GM19193 (cell line): ENCODE data around the gene SPG7.

Experiments
- POLR2A ChIP-seq: IDR thresholded peaks from 4 replicates; pipeline ENCODE4 v1.6.1; 2011; ENCODE audit not compliant: insufficient read depth, insufficient read length; ENCODE audit errors: extremely low read depth

SPG7 gene

DNA sequence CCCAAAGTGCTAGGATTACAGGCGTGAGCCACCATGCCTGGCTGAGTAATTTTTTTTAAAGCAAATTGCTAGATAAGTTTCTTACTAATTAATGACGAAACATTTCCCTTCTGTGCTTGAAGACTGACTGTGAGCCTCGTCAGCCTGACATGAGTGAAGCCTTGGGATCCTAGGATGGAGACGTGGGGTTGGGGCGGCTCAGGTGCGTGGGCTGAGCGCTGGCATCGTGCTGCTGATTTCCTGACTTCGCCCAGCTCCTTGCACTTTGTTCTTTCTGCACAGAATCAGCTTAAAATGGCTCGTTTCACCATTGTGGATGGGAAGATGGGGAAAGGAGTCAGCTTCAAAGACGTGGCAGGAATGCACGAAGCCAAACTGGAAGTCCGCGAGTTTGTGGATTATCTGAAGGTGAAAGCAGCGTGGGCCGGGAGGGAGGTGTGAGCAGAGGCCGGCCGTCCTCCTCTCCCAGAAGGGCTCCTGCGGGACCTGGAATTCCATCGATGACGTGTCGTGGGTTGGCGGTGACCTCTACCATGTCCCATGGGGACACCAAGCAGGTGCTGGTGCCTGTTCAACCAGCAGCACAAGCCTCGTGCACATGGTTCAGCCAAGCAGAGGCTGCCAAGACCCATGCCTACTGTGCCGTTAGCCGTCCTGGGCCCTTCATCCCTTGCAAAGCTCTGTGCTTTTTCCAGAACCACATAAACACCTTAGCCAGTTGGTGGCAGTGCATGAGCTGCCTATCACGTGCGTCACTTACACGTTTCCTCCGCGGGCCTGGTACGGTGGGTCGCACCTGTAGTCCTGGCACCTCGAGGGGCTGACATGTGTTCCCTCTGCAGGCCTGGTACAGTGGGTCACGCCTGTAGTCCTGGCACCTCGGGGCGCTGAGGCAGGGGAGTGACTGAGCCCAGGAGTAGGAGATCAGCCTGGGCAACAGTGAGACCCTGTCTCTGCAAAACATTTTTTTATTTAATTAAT is 22.5 kb downstream of the SPG7 start:
- no peak for TF ChIP-seq POLR2A

DNA sequence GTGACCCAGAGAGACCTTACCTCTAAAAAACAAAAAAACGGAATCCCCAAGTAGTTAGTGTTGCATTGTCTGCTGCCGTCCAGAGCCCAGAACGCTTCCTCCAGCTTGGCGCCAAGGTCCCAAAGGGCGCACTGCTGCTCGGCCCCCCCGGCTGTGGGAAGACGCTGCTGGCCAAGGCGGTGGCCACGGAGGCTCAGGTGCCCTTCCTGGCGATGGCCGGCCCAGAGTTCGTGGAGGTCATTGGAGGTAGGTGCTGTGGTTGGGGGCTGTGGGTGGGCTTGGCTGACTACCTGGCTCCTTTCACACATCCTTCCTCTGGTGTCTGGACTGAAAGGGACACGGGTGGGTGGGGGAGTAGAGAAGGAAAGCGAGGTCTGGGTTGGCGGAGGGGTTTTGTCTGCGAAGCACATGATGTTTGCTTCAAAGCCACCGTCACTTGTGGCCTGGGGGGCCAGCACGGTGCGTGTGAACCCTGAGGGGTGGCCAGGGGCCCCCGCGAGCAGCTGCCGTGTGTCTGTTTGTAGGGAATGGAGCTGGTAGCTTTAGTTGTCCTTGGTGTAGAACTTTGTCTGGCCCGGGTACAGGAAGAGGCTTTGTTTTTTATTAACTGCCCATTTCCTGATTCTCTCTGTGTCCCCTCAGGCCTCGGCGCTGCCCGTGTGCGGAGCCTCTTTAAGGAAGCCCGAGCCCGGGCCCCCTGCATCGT is 23.8 kb downstream of the SPG7 start:
- no peak for TF ChIP-seq POLR2A

DNA sequence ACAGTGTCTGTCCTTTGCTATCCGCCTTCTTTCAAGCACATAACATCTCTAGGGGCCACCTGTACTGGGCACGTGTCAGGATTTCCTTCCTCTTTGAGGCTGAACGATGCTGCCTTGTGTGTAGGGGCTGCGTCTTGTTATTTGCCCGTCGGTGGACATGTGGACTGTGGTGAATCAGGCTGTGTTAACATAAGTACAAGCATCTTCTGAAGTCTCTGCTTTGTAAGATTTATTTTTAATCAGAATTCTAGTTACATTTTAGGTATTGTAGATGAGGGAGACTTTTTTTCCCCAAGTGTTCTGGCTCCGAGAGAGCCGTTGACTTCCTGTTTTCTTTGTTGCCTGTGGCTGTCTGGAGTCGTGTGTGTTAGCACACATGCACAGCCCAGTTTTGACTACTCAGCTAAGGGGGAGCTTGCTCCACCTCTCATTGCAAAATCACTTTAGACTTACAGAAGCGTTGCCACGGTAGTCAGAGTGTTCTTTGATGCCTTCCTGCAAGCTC is 26.1 kb downstream of the SPG7 start:
- TF ChIP-seq POLR2A: no peak

DNA sequence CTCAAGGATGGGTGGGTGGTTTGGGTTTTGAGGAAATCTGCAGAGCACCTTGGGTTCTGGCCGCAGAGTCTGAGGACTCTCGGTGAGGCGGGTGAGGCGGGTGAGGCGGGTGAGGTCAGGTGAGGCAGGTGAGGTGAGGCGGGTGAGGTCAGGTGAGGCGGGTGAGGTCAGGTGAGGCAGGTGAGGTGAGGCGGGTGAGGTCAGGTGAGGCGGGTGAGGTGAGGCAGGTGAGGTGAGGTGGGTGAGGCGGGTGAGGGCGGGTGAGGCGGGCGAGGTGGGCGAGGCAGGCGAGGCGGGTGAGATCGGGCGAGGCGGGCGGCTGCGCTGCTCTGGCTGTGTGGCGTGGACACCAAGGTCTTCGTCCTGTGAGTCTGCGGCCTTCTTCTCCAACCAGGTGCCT is 28.2 kb downstream of the SPG7 start:
- no peak for TF ChIP-seq POLR2A

DNA sequence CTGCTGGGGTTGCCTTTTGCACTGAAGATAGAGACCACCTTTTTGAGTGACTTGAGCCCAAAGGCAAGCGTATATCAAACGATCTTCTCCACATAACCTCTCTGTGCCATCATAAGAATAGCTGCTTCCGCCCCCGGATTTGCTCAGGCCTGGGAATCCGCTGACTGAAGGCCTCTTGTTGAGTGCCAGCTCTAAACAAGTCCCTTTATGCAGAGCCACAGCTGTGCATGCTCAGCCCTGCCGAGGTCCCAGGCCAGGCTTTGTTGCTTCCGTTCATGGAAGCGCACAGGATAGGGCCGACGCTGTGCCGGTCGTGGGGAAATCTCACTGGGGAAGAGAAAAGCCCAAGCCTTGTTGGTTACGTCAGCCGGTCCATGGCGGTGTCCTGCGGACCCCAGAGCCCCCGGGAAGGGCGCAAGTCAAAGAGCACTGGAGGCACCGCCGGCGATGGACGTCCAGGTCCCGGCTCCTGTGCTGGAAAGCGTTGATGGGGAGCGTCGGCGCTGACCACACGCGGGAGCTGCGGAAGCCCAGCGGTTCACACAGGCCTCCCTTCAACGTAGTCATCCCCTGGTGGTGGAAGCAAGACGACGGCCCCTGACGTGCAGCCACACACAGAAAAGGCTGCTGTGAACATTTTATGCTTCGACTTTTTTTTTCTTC is 28.8 kb downstream of the SPG7 start:
- no peak for TF ChIP-seq POLR2A

DNA sequence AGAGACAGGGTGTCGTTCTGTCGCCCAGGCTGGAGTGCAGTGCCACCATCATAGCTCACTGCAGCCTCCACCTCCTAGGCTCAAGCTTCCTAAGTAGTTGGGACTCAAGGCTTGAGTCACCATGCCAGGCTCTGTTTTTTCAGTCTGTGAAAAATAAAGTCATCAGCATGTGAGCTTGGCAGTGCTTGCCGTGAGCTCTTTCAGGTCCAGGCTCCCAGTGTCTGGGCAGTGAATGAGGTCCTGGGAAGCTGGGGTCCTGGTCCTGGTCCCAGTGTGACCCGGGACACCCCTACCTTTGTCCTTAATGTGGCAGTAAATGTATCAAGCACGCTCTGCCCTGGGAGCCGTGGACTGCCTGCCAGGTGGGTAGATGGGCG is 29.3 kb downstream of the SPG7 start:
- TF ChIP-seq POLR2A: no peak

DNA sequence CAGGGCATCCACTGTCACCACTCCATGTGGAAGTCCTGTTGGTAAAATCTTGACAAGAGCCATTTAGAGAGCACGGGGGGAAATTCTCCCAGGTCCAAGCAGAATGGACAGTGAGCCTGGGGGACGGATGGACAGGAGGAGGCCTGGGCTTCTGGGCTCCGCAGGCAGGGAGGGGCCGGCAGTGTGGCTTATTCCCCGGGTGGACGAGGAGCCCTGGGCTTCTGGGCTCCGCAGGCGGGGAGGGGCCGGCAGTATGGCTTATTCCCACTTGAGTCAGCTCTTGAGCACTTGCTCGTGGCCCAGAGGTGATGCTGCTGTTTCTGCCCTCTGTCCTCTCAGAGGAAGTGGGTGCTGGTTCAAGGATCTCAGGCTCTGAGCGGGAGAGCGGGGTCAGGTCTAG is 30.1 kb downstream of the SPG7 start:
- no peak for TF ChIP-seq POLR2A

DNA sequence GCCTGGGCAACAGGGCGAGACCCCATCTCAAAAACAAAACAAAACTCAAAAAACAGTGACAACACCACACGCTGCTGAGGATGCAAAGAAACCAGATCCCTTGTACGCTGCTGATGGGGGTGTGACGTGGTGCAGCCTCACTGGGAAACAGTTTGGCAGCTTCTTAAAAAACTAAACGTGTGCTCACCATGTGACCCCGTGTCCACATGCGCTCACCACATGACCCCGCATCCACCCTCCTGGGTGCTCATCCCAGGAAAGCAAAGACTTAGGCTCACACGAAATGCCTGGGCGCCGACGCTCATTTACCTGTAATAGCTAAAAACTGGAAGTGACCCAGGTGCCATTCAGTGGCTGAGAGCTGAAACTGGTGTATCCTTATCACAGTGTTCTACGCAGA is 32.4 kb downstream of the SPG7 start:
- no peak for TF ChIP-seq POLR2A

DNA sequence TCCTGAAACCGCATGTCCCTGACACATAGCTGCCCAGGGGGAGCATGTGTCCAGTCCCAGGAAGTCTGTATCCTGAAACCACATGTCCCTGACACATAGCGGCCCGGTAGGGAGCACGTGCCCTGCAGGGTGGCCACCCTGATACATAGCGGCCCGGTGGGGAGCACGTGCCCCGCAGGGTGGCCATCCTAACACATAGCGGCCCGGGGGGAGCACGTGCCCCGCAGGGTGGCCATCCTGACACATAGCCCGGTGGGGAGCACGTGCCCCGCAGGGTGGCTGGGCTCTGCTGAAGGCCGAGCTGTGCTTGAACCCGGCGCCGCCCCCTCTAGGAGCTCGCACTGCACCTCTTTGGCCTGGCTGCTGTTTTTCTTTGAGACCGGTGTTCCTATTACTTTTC is 33.6 kb downstream of the SPG7 start:
- no peak for TF ChIP-seq POLR2A

DNA sequence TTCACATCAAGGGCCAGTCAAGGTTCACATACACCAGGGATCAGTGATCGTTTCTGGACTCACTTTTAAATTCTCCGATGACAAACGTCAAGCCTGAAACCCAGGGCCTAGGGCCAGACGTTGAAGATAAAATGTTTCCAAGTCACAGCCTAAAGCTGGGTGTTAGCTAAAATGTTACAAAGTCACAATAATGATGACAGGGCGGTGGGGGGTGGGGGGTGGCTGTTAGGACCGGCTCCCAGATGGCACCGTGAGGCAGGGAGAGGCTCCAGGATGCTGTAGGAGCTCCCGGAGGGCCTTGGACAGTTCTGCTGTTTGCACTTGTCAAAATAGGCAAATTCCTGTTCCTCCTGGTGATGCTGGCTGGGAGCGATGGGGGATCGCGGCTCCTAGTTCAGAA is 35.9 kb downstream of the SPG7 start:
- no peak for TF ChIP-seq POLR2A

DNA sequence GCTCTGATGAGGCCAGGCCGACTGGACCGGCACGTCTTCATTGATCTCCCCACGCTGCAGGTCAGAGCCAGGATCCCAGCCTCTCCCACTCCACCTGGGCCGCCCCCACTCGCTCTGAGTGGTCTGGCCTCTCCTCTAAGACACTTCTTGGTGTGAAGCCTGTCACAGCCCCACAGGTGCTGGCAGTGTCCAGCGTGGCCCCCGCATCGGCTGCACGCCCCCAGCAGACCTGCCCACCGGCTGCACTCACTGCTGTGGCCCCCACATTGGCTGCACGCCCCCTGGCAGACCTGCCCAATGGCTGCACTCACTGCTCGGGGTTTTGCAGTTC is 36.5 kb downstream of the SPG7 start:
- no peak for TF ChIP-seq POLR2A

DNA sequence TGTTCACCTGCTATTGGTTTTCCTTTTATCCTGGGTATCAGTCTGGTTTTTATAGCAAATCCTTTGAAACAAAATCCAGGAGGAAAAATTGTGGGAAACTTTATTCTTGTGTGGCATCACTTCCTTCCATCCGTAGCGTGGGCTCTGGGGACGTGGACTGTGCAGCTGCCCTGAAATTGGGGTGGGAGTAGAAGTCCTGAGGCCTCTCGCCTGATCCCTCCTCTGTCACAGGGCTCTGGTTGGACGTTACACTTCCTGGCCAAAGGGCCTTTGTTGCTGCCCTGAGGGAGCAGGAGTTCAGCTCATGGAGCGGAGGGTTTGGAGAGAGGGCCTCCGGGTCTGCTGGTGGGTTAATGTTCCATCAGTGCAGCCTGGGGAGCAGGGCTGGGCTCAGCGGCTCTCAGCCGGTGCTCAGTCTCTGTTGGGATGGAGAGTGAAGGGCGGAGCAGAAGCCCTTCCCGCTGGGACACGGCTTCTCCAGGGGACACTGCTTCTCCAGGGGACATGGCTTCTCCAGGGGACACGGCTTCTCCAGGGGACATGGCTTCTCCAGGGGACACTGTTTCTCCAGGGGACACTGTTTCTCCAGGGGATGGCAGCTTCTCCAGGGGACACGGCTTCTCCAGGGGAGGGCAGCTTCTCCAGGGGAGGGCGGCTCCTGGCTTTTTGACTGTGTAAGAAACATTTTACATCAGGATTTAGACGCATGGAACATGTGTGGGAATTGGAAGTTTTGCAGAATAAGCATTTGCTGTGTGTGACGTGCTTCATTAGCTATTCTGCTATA is 37.0 kb downstream of the SPG7 start:
- no peak for TF ChIP-seq POLR2A

DNA sequence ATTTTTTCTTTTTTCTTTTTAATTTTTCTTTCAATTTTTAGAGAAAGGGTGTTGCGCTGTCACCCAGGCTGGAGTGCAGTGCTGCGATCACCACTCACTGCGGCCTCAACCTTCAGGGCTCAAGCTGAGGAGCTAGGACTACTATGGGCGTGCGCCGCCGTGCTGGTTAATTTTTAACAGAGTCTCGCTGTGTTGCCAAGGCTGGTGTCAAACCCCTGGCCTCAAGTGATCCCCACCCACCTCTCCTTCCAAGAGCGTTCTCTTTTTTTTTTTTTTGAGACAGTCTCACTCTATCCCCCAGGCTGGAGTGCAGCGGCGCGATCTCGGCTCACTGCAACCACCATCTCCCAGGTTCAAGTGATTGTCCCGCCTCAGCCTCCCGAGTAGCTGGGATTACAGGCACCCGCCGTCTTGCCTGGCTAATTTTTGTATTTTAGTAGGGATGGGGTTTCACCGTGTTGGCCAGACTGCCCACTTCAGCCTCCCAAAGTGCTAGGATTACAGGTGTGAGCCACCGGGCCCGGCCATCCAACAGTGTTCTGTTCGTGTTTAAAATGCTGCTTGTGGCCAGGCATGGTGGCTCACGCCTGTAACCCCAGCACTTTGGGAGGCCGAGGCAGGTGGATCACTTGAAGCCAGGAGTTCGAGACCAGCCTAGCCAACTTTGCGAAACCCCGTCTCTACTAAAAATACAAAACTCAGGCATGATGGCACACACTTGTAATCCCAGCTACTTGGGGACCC is 37.8 kb downstream of the SPG7 start:
- no peak for TF ChIP-seq POLR2A

DNA sequence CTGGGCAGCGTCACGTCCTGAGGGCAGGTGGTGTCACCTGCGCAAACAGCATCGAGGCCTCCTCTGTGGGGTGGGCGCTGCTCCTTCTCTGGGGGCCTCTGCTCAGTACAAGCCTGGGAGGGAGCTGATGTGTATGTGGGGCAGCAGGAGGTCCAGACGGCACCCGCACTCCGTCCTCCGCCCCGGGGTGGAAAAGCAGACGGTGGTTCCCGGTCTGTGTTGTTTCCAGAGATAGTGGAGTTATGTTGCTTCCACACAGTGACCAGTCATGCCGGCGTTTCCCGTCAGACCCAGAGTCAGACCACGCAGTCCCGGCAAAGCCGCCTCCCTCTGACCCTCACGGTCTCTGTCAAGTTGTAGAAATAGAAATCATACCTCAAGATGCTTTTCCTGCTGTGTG is 38.6 kb downstream of the SPG7 start:
- TF ChIP-seq POLR2A: no peak
